ENCODE results near the gene POLR2I. TPM values are rescaled to one million over a fixed set of nuclear protein-coding genes. Genes with fewer than 3 reads are reported as not detected.
"Not testable (repeated sequence)": the region's sequence is repeated elsewhere in the genome, so short reads cannot be mapped to it uniquely, and the experiment has no call there.

POLR2I gene
- total RNA-seq, 1 donor from 2014 or later, result 98.7 TPM

- intact Hi-C loops (cut with DNase I), result loop anchor here (10.0 kb wide), 1 partner anchor 636 kb away; the partner anchor contains the start of gene ZNF850
- DNase-seq (ENCODE audit: low spot score), result no peak
These were observed 24.4 kb upstream of the POLR2I start for GRCh38 chr19:36139120-36139472.

GRCh38 chr19:36136964-36137686 lies 22.4 kb upstream of the POLR2I start:
- DNase-seq (ENCODE audit: low spot score), result peak; percentile 81
- intact Hi-C loops (cut with DNase I), result loop anchor here (10.0 kb wide), 1 partner anchor 638 kb away; the partner anchor contains the start of gene ZNF850

- intact Hi-C loops (cut with DNase I), result loop anchor here (10.0 kb wide), 1 partner anchor 640 kb away; the partner anchor contains the start of gene ZNF850
- DNase-seq (ENCODE audit: low spot score), result not testable (repeated sequence)
These were observed 20.2 kb upstream of the POLR2I start for GRCh38 chr19:36134867-36135266.

GRCh38 chr19:36131221-36131620 lies 16.5 kb upstream of the POLR2I start:
- intact Hi-C loops (cut with DNase I), result loop anchor here (10.0 kb wide), 1 partner anchor 644 kb away; the partner anchor contains the start of gene ZNF850
- DNase-seq (ENCODE audit: low spot score), result not testable (repeated sequence)

- intact Hi-C loops (cut with DNase I), result loop anchor here (1.0 kb wide), 1 partner anchor 24 kb away; the partner anchor contains the start of gene COX7A1
- no peak for DNase-seq (ENCODE audit: low spot score)
These were observed 13.7 kb upstream of the POLR2I start for GRCh38 chr19:36128392-36128736.

- no peak for DNase-seq (ENCODE audit: low spot score)
- intact Hi-C loops (cut with DNase I), result no loop called here
These were observed 10.9 kb upstream of the POLR2I start for GRCh38 chr19:36125557-36125956.

GRCh38 chr19:36121486-36122124 lies 6.9 kb upstream of the POLR2I start:
- intact Hi-C loops (cut with DNase I), result no loop called here
- no peak for DNase-seq (ENCODE audit: low spot score)

- intact Hi-C loops (cut with DNase I), result no loop called here
- DNase-seq (ENCODE audit: low spot score), result no peak
These were observed 6.3 kb upstream of the POLR2I start for GRCh38 chr19:36120984-36121358.

GRCh38 chr19:36120092-36120983 lies 5.7 kb upstream of the POLR2I start:
- intact Hi-C loops (cut with DNase I), result no loop called here
- DNase-seq (ENCODE audit: low spot score), result no peak

GRCh38 chr19:36116344-36116637 lies 1.6 kb upstream of the POLR2I start:
- no peak for DNase-seq (ENCODE audit: low spot score)
- intact Hi-C loops (cut with DNase I), result no loop called here

GRCh38 chr19:36115453-36116343 lies 1.0 kb upstream of the POLR2I start, which contains the start of gene TBCB:
Gene TBCB (plus strand): TSS chr19:36115468. CDS start chr19:36115561, 93 bp downstream.
- intact Hi-C loops (cut with DNase I), result loop anchor here (2.0 kb wide), 1 partner anchor 61 kb away; the partner anchor contains the start of genes THAP8 and WDR62
- DNase-seq (ENCODE audit: low spot score), result peak; percentile 93

- intact Hi-C loops (cut with DNase I), result loop anchor here (2.0 kb wide), 1 partner anchor 59 kb away; the partner anchor contains the start of genes THAP8 and WDR62
- no peak for DNase-seq (ENCODE audit: low spot score)
These were observed 568 bp downstream of the POLR2I start for GRCh38 chr19:36113894-36114720.

- intact Hi-C loops (cut with DNase I), result no loop called here
- no peak for DNase-seq (ENCODE audit: low spot score)
These were observed 1.2 kb downstream of the POLR2I start for GRCh38 chr19:36113425-36113824.

GRCh38 chr19:36112678-36113077 lies 2.0 kb downstream of the POLR2I start:
- DNase-seq (ENCODE audit: low spot score), result no peak

GRCh38 chr19:36111200-36111539 lies 3.5 kb downstream of the POLR2I start:
- no peak for DNase-seq (ENCODE audit: low spot score)
- intact Hi-C loops (cut with DNase I), result no loop called here

More at GRCh38 chr19:36112678-36113077, 2.0 kb downstream of the POLR2I start:
- intact Hi-C loops (cut with DNase I), result no loop called here

GRCh38 chr19:36110487-36111199 lies 4.0 kb downstream of the POLR2I start, which contains the start of gene OVOL3:
Gene OVOL3 (plus strand): TSS chr19:36111143. CDS start chr19:36111203, 60 bp downstream.
- no peak for DNase-seq (ENCODE audit: low spot score)
- intact Hi-C loops (cut with DNase I), result no loop called here

- no peak for DNase-seq (ENCODE audit: low spot score)
- intact Hi-C loops (cut with DNase I), result no loop called here
These were observed 6.0 kb downstream of the POLR2I start for GRCh38 chr19:36108684-36109083.

Measured in cardiac septum (tissue), 1 donor.